Heart right ventricle (tissue), 16 donors: ENCODE results near the gene ZBTB7A. TPM values are rescaled to one million over a fixed set of nuclear protein-coding genes. Genes with fewer than 3 reads are reported as not detected.
A peak's percentile ranks its signal among the peaks of the same experiment; 100 is the strongest.

Experiments
- ATAC-seq, 8 donors: fragments of 200-7000 bp; cut with Tn5 transposase; one replicate each; pipeline ENCODE4 v1.9.1; 2020; ENCODE audit warnings: mild to moderate bottlenecking in 8 of 8, moderate library complexity in 8 of 8, moderate number of reproducible peaks in 1 of 8
- DNase-seq, 2 donors: peaks; one replicate each; pipeline ENCODE4 v3.0.0-alpha.2; 2020
- H3K27ac ChIP-seq, 10 donors: fragments of 200-600 bp; sonication (generic) in 2 of 10; one replicate each; pipeline versions ENCODE4 v1.5.0 to v1.8.0; 2020 to 2022; ENCODE audit warnings: mild to moderate bottlenecking in 3 of 10
- H3K27me3 ChIP-seq, 7 donors: fragments of 200-600 bp; one replicate each; pipeline ENCODE4 v1.8.0; 2021 to 2022; ENCODE audit warnings: mild to moderate bottlenecking in 2 of 7
- H3K36me3 ChIP-seq, 9 donors: fragments of 200-600 bp; sonication (generic) in 1 of 9; one replicate each; pipeline versions ENCODE4 v1.5.0 to v1.8.0; 2020 to 2022; ENCODE audit warnings: mild to moderate bottlenecking in 2 of 9
- H3K4me1 ChIP-seq, 9 donors: fragments of 200-600 bp; sonication (generic) in 1 of 9; one replicate each; pipeline versions ENCODE4 v1.5.0 to v1.8.0; 2020 to 2022; ENCODE audit warnings: mild to moderate bottlenecking in 4 of 9
- H3K4me3 ChIP-seq, 10 donors: fragments of 200-600 bp; sonication (generic) in 2 of 10; one replicate each; pipeline versions ENCODE4 v1.5.0 to v1.8.0; 2020 to 2022; ENCODE audit warnings: mild to moderate bottlenecking in 7 of 10, moderate library complexity in 2 of 10
- H3K9me3 ChIP-seq, 11 donors: fragments of 200-600 bp in 10 of 11; sonication (generic) in 2 of 11; one replicate each; pipeline versions ENCODE4 v1.5.0 to v1.8.0; 2013 to 2022; ENCODE audit warnings: mild to moderate bottlenecking in 2 of 11, control low read depth in 1 of 11, moderate library complexity in 1 of 11
- WGBS, 2 donors: extraction: QIAGEN DNeasy Blood & Tissue Kit; methylation state at CpG; one replicate each; pipeline ENCODE4 v1.1.7; 2013; ENCODE audit warnings: inconsistent platforms in 1 of 2; 5-methylcytosine and 5-hydroxymethylcytosine counted together
- intact Hi-C, 10 donors: fragments of 100-400 bp; cut with DNase I; formaldehyde crosslinking; loops; one replicate each; pipeline versions ENCODE4 v1.11.1 to v1.14.2; 2022
- polyA plus RNA-seq, 2 donors: library from polyadenylated mRNA; stranded (reverse); fragments of 200-250 nt; gene quantifications; one replicate each; pipeline ENCODE4 v1.2.3, GENCODE V29; 2013
- total RNA-seq, 10 donors: library from RNA; stranded (reverse); fragmentation: NEBNext Ultra II Directional in 3 of 10; extraction: Animal tissue kit (Norgen Biotek cat#: 25700) in 3 of 10; gene quantifications; one replicate each; pipeline versions ENCODE4 v1.2.1 to v1.2.4, GENCODE V29; 2021 to 2023
- TF ChIP-seq, protein P1 (sequence below), 9 donors: fragments of 200-600 bp; sonication (generic) in 2 of 9; IDR thresholded peaks; one replicate each; pipeline versions ENCODE4 v1.5.0 to v1.8.0; 2021 to 2022; ENCODE audit warnings: antibody characterized with exemption in 9 of 9, mild to moderate bottlenecking in 5 of 9, moderate library complexity in 1 of 9
- donor health status: Arrhythmogenic right ventricular cardiomyopathy.
- donor health status: ischemic (EF 13 %, LVEDD 7.1; RV severe dilation, severe dysfunction).
- donor health status: healthy with polysubstance abuse.
- donor health status: DM: no; HTN: yes; CAD: no.
- donor health status: DM: no; HTN: no; CAD: no.
- donor health status: ischemic (EF 25% LVEDD 6.9; RV normal size, moderate dysfunction).
- donor health status: ischemic (EF 25% LVEDD 5.7; RV mildly dilated, moderate dysfunction).
- donor health status: healthy.
- donor health status: DM: yes; HTN: yes; CAD: no.
- donor health status: Ischemic cardiomyopathy.
- donor health status: ischemic (EF 35%, LVEDD 5.7; RV mildly dilated, moderate dysfunction).
- donor health status: nonischemic (EF 11% LVEDD 7.7; RV severe dilation, severe dysfunction).
- donor health status: DM: yes; HTN: yes; CAD: no.
- donor health status: PGD.
- donor health status: ischemic (EF 29% LVEDD 5.4; RV normal size, mild dysfunction).
- donor health status: nonischemic (EF 23%, LVEDD 6.1; RV moderate dilation, normal function).

ZBTB7A gene
- total and polyA plus RNA-seq, 12 donors = 9.6 to 40.5 (median 25.2) TPM

DNA sequence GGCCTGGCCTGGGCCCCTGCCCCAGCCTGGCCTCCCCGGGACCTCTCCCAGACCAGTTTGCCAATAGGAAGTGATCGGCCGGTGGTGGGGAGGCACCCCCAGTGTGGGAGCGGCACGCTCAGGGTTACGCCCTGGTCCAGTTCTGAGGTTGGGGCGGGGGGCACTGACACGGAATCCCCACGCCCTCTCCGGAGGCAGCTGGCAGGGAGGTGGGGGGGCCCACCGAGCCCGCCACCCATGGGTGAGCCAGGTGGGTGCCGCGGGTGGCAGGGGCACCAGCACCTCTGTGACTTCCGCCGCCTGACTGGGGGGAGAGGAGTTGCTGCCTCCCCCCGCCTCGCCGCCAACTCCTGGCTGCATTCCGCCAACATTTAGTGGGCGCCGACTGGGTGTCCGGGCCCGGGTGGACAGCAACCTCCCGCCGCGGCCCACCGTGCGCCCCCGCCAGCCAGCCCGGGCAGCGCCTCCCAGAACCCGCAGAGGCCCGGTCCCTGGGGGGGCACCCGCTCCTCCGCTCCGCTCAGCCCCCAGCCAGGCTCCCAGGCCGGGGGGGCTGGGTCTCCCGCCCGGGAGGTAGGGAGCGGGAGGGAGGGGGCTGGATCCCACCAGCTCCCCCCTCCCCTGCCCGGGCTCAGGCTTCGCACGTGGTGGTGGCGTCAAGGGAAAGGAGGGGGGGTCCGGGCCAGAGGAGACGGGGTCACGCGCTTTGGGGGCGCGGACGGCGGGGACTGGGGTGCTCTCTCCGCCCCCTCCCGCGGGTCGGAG, 2.0 kb downstream of the ZBTB7A start:
- Histone ChIP-seq H3K4me3 (peak overlapping the region; percentile 70 to 97 (median 88)), H3K27me3 (no peaks in the 10 kb centered on the region), H3K9me3 (no peaks in the 10 kb centered on the region), H3K27ac (peak overlapping the region; percentile 93 to 99 (median 98)), H3K36me3 (peaks cover 0 to 19% (median 0%) of the 10 kb centered on the region in 9 donors), H3K4me1 (peaks cover 42 to 70% (median 62%) of the 10 kb centered on the region in 9 donors)
- WGBS, 2 donors = 1 to 2% methylated on average over 41 to 55 of the region's 57 CpGs
- DNase-seq = peak; percentile 63 to 70
- intact Hi-C loops = loop anchor here in 4 of 10 donors (5.0 to 10.0 kb wide), 4 partner anchors 47 to 77 kb away; partner anchors contain the start of genes PIAS4 (in 2 of the 4) and EEF2 (in 1 of the 4)
- peak in 4 of 8 donors; percentile 0 to 6 (median 1) for ATAC-seq
- TF ChIP-seq, protein P1, sequence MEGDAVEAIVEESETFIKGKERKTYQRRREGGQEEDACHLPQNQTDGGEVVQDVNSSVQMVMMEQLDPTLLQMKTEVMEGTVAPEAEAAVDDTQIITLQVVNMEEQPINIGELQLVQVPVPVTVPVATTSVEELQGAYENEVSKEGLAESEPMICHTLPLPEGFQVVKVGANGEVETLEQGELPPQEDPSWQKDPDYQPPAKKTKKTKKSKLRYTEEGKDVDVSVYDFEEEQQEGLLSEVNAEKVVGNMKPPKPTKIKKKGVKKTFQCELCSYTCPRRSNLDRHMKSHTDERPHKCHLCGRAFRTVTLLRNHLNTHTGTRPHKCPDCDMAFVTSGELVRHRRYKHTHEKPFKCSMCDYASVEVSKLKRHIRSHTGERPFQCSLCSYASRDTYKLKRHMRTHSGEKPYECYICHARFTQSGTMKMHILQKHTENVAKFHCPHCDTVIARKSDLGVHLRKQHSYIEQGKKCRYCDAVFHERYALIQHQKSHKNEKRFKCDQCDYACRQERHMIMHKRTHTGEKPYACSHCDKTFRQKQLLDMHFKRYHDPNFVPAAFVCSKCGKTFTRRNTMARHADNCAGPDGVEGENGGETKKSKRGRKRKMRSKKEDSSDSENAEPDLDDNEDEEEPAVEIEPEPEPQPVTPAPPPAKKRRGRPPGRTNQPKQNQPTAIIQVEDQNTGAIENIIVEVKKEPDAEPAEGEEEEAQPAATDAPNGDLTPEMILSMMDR (IDR thresholded peaks at IDR 0.05) = no peak

DNA sequence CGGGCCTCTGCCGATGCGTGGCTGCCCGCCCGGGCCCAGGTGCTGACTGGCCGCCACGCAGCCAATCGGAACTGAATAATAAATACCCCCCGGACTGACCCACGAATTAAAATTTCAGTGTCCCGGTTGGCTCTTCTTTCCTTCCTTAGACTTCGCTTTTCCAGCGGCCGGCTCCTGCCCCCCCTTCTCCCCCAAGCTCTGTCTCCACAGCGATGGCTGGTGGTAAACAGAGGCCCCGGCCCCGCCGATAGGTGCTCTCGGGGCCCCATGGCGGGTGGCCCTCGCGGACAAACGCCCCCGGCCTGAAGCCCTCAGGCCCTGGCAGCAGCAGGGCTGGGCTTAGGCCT, 2.6 kb downstream of the ZBTB7A start:
- peak overlapping the region; percentile 70 to 97 (median 88) for H3K4me3 ChIP-seq
- peaks cover 0 to 19% (median 0%) of the 10 kb centered on the region in 9 donors for H3K36me3 ChIP-seq
- H3K27me3 ChIP-seq = no peaks in the 10 kb centered on the region
- peak overlapping the region; percentile 93 to 99 (median 98) for H3K27ac ChIP-seq
- ATAC-seq (peak in 1 of 8 donors; percentile 0), DNase-seq (peak in 1 of 2 donors; percentile 36)
- TF ChIP-seq, protein P1 (IDR thresholded peaks at IDR 0.05) = peak in 1 of 9 donors; percentile 2
- 2 to 5% methylated on average over 24 of the region's 24 CpGs for WGBS, 2 donors
- intact Hi-C loops = loop anchor here in 3 of 10 donors (5.0 to 10.0 kb wide), 3 partner anchors 47 to 77 kb away; partner anchors contain the start of genes EEF2 (in 1 of the 3) and PIAS4 (in 1 of the 3)
- H3K4me1 ChIP-seq = peaks cover 48 to 73% (median 66%) of the 10 kb centered on the region in 9 donors
- H3K9me3 ChIP-seq = no peaks in the 10 kb centered on the region

DNA sequence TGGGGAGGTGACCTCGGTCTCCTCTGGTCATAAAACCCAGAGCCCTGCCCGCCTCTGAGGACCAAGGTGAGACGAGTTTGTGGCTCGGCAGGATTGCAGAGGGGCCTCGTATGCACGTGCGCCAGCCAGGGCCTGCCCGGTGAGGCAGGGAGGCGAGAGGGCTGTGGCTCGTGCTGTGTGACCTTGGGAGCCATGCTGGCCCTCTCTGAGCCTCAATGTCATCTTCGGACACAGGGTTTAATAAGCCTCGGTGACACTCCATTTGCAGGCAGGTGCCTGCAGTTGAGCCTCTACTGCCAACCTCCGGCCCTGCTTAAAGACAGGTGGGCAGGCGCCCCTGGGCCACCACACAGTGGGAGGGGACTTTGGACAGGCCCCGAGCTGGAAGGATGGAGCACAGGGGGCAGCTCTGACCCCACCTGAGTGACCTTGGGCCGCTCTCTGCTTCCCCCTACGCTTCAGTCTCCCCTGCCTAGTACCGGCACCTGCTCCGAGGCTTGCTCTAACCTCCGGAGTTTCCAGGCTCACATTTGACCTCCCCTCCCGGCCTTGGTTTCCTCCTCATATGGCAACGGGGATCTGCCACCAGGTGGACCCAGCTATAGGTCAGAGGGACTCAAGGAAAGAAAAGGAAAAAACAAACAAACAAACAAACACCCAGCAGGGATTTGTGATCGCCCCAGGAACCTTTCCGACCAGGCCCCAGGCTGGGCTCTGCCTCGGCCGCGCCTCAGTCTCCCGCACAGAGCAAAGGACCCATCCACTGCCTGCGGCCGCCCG, 3.1 kb downstream of the ZBTB7A start:
- ATAC-seq (no peak), DNase-seq (no peak)
- H3K27ac ChIP-seq = peak overlapping the region; percentile 93 to 99 (median 98)
- peaks cover 53 to 75% (median 69%) of the 10 kb centered on the region in 9 donors for H3K4me1 ChIP-seq
- H3K36me3 ChIP-seq = peaks cover 0 to 19% (median 0%) of the 10 kb centered on the region in 9 donors
- peak overlapping the region; percentile 70 to 97 (median 88) for H3K4me3 ChIP-seq
- no peaks in the 10 kb centered on the region for H3K9me3 ChIP-seq
- H3K27me3 ChIP-seq = no peaks in the 10 kb centered on the region
- TF ChIP-seq, protein P1 (IDR thresholded peaks at IDR 0.05) = peak in 3 of 9 donors; percentile 12 to 24 (median 19)
- 33 to 44% methylated on average over 31 of the region's 31 CpGs for WGBS, 2 donors
- intact Hi-C loops = loop anchor here in 3 of 10 donors (5.0 to 10.0 kb wide), 3 partner anchors 46 to 76 kb away; partner anchors contain the start of genes EEF2 (in 1 of the 3) and PIAS4 (in 1 of the 3)
